Rectal smooth muscle tissue (tissue), 1 donor: ENCODE data around the gene MTG2.

Experiments
- H3K27ac ChIP-seq: one replicate; pipeline ENCODE4 v1.7.0; 2013; ENCODE audit warnings: low read depth, low read length, inconsistent platforms
- H3K27me3 ChIP-seq: one replicate; pipeline ENCODE4 v1.7.0; 2013; ENCODE audit warnings: low read length; ENCODE audit not compliant: control insufficient read depth, insufficient read depth
- H3K36me3 ChIP-seq: one replicate; pipeline ENCODE4 v1.7.0; 2013; ENCODE audit warnings: low read length; ENCODE audit not compliant: control insufficient read depth, insufficient read depth
- H3K4me1 ChIP-seq: one replicate; pipeline ENCODE4 v1.7.0; 2013; ENCODE audit warnings: low read length; ENCODE audit not compliant: control insufficient read depth, insufficient read depth
- H3K4me3 ChIP-seq: one replicate; pipeline ENCODE4 v1.7.0; 2013; ENCODE audit warnings: low read length
- H3K9ac ChIP-seq: one replicate; pipeline ENCODE4 v1.7.0; 2013; ENCODE audit warnings: low read length

MTG2 gene

DNA sequence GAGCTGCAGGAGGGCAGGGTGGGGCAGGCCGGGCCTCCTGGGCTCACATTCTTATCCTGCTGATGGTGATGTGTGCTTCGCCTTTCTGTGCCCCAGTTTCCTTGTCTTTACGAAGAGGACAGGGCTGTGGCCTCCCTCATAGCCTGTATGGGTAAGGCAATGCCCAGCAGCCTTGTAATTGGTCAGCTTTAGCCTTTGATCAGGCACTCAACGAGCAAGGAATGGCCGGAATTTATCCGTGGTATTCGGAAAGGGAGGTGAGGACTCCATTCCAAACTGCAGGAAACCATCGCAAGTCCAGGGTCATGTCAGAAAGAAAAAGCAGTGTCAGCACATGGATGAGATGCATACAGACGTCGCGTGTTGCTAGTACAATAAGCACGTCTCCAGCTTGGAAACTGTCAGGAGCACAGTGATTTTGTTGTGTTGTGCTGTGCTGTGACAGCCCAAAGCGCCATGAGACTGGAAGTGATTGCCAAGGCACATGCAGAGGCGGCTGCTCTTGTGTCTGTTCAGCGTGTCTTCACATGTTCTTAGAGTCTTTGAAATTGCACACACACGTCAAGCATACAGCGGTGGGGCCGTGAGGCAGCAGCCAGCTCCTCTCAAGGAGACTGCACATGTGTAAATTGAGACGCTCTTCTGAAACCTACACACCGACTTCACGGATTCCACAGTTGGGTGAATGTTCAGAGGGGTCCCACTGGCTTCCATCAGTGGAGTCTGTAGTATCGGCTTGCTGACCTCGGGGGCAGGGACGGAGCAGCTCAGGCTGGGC, 33.1 kb upstream of the MTG2 start:
- H3K36me3 ChIP-seq: no peaks in the 10 kb centered on the region
- no peaks in the 10 kb centered on the region for H3K27me3 ChIP-seq
- H3K4me3 ChIP-seq: no peak overlapping the region
- no peak overlapping the region for H3K9ac ChIP-seq
- H3K27ac ChIP-seq: no peak overlapping the region
- peaks cover 2% of the 10 kb centered on the region for H3K4me1 ChIP-seq

GRCh38 chr20:62150310-62150575, 32.6 kb upstream of the MTG2 start:
- Histone ChIP-seq H3K9ac (no peak overlapping the region), H3K27ac (no peak overlapping the region), H3K27me3 (no peaks in the 10 kb centered on the region), H3K4me3 (no peak overlapping the region), H3K36me3 (no peaks in the 10 kb centered on the region), H3K4me1 (no peaks in the 10 kb centered on the region)

GRCh38 chr20:62151225-62151624, 31.6 kb upstream of the MTG2 start:
- H3K27ac ChIP-seq: no peak overlapping the region
- no peaks in the 10 kb centered on the region for H3K27me3 ChIP-seq
- H3K9ac ChIP-seq: no peak overlapping the region
- no peak overlapping the region for H3K4me3 ChIP-seq
- no peaks in the 10 kb centered on the region for H3K4me1 ChIP-seq
- H3K36me3 ChIP-seq: no peaks in the 10 kb centered on the region

- Histone ChIP-seq H3K9ac (no peak overlapping the region), H3K36me3 (no peaks in the 10 kb centered on the region), H3K27me3 (no peaks in the 10 kb centered on the region), H3K4me1 (no peaks in the 10 kb centered on the region), H3K27ac (no peak overlapping the region), H3K4me3 (no peak overlapping the region)
These were observed 30.9 kb upstream of the MTG2 start for GRCh38 chr20:62151835-62152364.

DNA sequence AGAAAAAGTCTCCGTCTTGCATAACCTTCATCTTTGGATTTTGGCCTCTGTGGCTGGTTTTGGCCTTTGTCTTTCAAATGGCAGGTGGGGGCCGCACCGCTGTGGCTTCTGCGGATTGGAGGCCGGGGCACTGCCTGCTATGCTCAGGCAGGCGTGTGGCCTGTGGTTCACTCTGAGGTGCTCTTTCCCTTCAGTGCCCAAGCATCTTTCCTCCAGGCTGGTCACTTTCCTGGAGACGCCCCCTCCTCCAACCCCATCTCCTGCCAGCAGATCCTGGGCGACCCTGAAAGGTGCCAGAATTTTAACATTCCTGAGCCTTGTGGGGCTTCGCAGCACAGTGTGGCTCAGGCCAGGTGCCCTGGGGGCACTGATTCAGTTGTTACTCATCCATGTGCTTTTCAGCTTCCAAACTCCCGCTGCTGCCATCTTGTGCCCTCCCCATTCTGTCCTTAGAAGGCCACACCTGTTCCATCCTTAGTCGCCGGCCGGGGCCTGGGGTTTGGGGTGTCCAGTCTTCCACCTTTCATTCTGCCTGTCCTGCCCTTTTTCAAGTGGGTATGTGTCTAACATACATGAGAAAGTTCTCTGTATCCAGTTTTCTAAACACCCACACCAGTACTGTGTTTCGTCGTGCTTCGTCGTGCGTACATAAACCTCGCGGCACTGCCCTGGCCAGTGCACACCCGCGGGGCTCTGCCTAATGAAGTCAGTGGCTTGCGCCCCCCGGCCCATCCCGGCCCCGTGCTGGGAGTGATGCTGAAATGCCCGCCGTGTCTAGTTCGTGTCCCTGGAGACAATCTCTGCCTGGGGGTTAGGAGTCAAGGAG, 27.2 kb upstream of the MTG2 start:
- H3K27ac ChIP-seq: no peak overlapping the region
- no peak overlapping the region for H3K9ac ChIP-seq
- no peak overlapping the region for H3K4me3 ChIP-seq
- no peaks in the 10 kb centered on the region for H3K27me3 ChIP-seq
- peaks cover 3% of the 10 kb centered on the region for H3K36me3 ChIP-seq
- H3K4me1 ChIP-seq: no peaks in the 10 kb centered on the region

- Histone ChIP-seq H3K9ac (no peak overlapping the region), H3K27me3 (no peaks in the 10 kb centered on the region), H3K4me1 (no peaks in the 10 kb centered on the region), H3K36me3 (peaks cover 7% of the 10 kb centered on the region), H3K4me3 (no peak overlapping the region), H3K27ac (no peak overlapping the region)
These were observed 26.6 kb upstream of the MTG2 start for GRCh38 chr20:62156254-62156556.

DNA sequence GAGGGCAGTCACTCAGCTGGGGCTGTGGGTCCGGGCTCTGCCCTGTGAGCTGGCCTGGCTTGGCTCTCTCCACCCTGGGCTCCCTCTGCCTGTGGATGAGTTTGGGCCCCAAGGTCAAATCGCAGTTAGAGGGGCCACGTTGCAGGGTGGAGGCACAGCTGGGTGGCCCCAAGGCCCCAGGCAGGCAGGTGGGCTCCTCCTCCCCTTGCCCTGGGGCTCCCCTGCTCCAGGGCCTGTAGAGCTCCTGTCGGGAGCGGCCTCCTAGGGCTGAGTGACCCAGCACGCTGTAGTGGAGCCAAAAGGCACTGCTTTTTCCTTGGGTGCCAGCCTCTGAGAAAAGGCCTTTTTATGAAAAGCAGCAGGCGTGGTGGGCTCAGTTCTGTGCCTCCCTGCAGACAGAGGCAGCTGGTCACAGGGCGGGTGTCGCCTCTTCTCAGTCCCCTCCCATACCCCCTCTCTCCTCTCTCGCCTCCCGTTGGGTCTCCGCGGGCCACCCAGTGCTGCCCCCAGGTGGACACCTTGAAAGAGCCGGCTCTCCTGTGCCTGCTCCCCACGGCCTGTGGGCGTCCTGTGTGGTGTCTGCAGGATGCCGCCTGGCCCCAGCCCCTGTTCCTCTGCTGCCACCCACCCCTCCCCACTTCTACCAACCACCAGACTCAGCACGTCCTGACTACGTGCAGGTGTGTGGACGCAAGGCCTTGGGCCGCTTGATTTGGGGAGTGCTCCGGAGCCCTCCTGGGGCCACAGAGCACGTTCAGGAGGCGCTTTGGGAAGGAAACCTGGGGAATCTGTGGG, 26.0 kb upstream of the MTG2 start:
- Histone ChIP-seq H3K36me3 (peaks cover 12% of the 10 kb centered on the region), H3K27me3 (no peaks in the 10 kb centered on the region), H3K9ac (no peak overlapping the region), H3K4me1 (no peaks in the 10 kb centered on the region), H3K27ac (no peak overlapping the region), H3K4me3 (no peak overlapping the region)

DNA sequence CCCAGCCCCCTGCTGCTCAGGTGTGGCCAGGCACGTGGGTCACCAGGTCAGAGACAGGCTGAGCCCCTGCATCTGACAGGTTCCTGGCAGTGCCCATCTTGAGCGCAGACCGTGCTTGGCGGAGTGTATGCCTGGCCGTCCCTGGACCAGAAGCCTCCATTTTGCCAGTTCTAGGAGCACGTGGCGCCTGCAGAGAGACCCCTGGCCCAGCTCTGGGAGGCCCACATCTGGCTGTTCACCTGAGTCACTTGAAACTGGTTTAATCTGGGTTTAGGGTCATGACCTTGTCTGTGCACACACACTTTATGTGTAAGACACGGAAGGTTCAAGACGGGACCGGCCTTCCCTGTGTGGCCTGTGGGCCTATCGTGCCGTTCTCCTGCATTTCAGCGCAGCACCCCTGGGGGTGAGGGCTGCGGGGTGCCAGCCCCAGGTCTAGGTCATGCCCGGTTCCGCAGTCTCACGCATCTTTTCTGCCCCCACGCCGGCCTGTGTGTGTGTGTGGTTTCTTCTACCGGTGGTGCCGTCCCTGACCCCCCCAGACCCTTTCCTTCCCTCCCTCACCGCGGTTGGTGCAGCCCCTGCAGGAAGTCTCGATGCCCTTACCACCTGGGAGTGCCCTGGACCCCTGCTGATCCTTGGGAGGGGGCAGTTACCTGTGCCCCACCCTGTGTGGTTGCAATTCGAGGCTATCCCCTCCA, 25.3 kb upstream of the MTG2 start:
- Histone ChIP-seq H3K27ac (no peak overlapping the region), H3K4me3 (no peak overlapping the region), H3K36me3 (peaks cover 15% of the 10 kb centered on the region), H3K4me1 (no peaks in the 10 kb centered on the region), H3K9ac (no peak overlapping the region), H3K27me3 (no peaks in the 10 kb centered on the region)

- no peak overlapping the region for H3K4me3 ChIP-seq
- H3K27ac ChIP-seq: no peak overlapping the region
- peaks cover 20% of the 10 kb centered on the region for H3K36me3 ChIP-seq
- H3K9ac ChIP-seq: no peak overlapping the region
- no peaks in the 10 kb centered on the region for H3K27me3 ChIP-seq
- H3K4me1 ChIP-seq: no peaks in the 10 kb centered on the region
These were observed 24.8 kb upstream of the MTG2 start for GRCh38 chr20:62158088-62158400.

DNA sequence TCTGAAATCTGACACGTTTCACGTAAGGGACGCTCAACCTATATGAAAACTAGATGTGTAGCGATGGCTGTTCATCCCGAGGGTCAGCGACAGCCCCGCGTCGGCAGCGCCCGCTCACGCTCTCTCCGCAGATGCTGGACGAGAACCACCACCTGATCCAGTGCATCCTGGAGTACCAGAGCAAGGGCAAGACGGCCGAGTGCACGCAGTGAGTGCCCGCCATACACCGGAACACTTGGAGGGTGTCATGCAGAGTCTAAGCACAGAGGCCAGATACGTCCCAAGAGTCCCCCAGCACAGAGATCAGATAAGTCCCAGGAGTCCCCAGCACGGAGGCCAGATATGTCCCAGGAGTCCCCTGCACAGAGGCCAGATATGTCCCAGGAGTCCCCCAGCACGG, 24.3 kb upstream of the MTG2 start:
- Histone ChIP-seq H3K36me3 (peaks cover 20% of the 10 kb centered on the region), H3K27me3 (no peaks in the 10 kb centered on the region), H3K4me1 (no peaks in the 10 kb centered on the region), H3K27ac (no peak overlapping the region), H3K9ac (no peak overlapping the region), H3K4me3 (no peak overlapping the region)

- Histone ChIP-seq H3K27ac (no peak overlapping the region), H3K9ac (no peak overlapping the region), H3K4me1 (no peaks in the 10 kb centered on the region), H3K4me3 (no peak overlapping the region), H3K36me3 (peaks cover 21% of the 10 kb centered on the region), H3K27me3 (no peaks in the 10 kb centered on the region)
These were observed 23.8 kb upstream of the MTG2 start for GRCh38 chr20:62159052-62159451.

- Histone ChIP-seq H3K4me3 (no peak overlapping the region), H3K36me3 (peaks cover 28% of the 10 kb centered on the region), H3K4me1 (no peaks in the 10 kb centered on the region), H3K9ac (no peak overlapping the region), H3K27me3 (no peaks in the 10 kb centered on the region), H3K27ac (no peak overlapping the region)
These were observed 23.0 kb upstream of the MTG2 start for GRCh38 chr20:62159839-62160238.
